Spleen (tissue), 11 donors: Measurements from ENCODE around the gene IRGQ. TPM values are rescaled to one million over a fixed set of nuclear protein-coding genes. Genes with fewer than 3 reads are reported as not detected.

Source experiments
- DNase-seq: peaks from one replicate; pipeline ENCODE4 v3.0.0-alpha.2; 2020
- H3K27ac ChIP-seq, 8 donors: fragments of 200-600 bp; sonication (generic) in 7 of 8; 1 replicate in 4 of 8; 2 replicates in 4 of 8; pipeline versions ENCODE4 v1.5.0 to v1.8.0; 2016 to 2021; ENCODE audit warnings: inconsistent platforms in 4 of 8, mild to moderate bottlenecking in 4 of 8, moderate library complexity in 1 of 8
- H3K27me3 ChIP-seq, 7 donors: fragments of 200-600 bp; sonication (generic) in 6 of 7; replicated peaks in 1 of 7; 1 replicate in 4 of 7; 2 replicates in 3 of 7; pipeline versions ENCODE4 v1.5.0 to v1.8.0; 2016 to 2021; ENCODE audit warnings: inconsistent platforms in 3 of 7, mild to moderate bottlenecking in 1 of 7
- H3K36me3 ChIP-seq, 6 donors: fragments of 200-600 bp; sonication (generic) in 5 of 6; 1 replicate in 4 of 6; 2 replicates in 2 of 6; pipeline versions ENCODE4 v1.5.0 to v1.8.0; 2016 to 2021; ENCODE audit warnings: inconsistent platforms in 2 of 6
- H3K4me1 ChIP-seq, 6 donors: fragments of 200-600 bp; sonication (generic) in 5 of 6; 1 replicate in 3 of 6; 2 replicates in 3 of 6; pipeline versions ENCODE4 v1.5.0 to v1.8.0; 2016 to 2021; ENCODE audit warnings: inconsistent platforms in 3 of 6
- H3K4me3 ChIP-seq, 8 donors: fragments of 200-600 bp; sonication (generic) in 7 of 8; 1 replicate in 4 of 8; 2 replicates in 4 of 8; pipeline versions ENCODE4 v1.5.0 to v1.8.0; 2016 to 2021; ENCODE audit warnings: inconsistent platforms in 4 of 8, mild to moderate bottlenecking in 4 of 8, moderate library complexity in 2 of 8
- H3K9me3 ChIP-seq, 8 donors: fragments of 200-600 bp; sonication (generic) in 7 of 8; 1 replicate in 4 of 8; 2 replicates in 4 of 8; pipeline versions ENCODE4 v1.5.0 to v1.8.0; 2016 to 2021; ENCODE audit warnings: inconsistent platforms in 4 of 8
- CTCF ChIP-seq, 11 experiments: fragments of 200-600 bp in 7 of 11; fragments of 450-650 bp in 4 of 11; sonication (generic) in 4 of 11; IDR thresholded peaks in 8 of 11; conservative IDR thresholded peaks in 3 of 11; 1 replicate in 7 of 11; 2 replicates in 4 of 11; pipeline versions ENCODE4 v1.4.0 to v1.8.0; 2016 to 2021; ENCODE audit warnings: antibody characterized with exemption in 11 of 11, inconsistent platforms in 4 of 11, mild to moderate bottlenecking in 1 of 11
- POLR2A ChIP-seq, 3 donors: fragments of 450-650 bp; IDR thresholded peaks; one replicate each; pipeline ENCODE4 v1.5.1; 2017; ENCODE audit warnings: antibody characterized with exemption in 3 of 3, mild to moderate bottlenecking in 1 of 3
- POLR2AphosphoS5 ChIP-seq, 3 donors: sonication (generic); formaldehyde crosslinking; IDR thresholded peaks; one replicate each; pipeline ENCODE4 v1.5.1; 2017; ENCODE audit warnings: antibody characterized with exemption in 3 of 3
- WGBS, 5 donors: extraction: QIAGEN DNeasy Blood & Tissue Kit in 3 of 5; methylation state at CpG; one replicate each; pipeline versions ENCODE4 v1.1.5 to v1.1.7; 2013 to 2018; 5-methylcytosine and 5-hydroxymethylcytosine counted together
- intact Hi-C: fragments of 100-400 bp; cut with DNase I; formaldehyde crosslinking; loops from one replicate; pipeline ENCODE4 v1.15.0; 2023; ENCODE audit warnings: low total_unique reads
- polyA plus RNA-seq, 3 donors: library from polyadenylated mRNA; stranded (reverse); fragments of 200-250 nt; gene quantifications; one replicate each; pipeline ENCODE4 v1.2.1, GENCODE V29; 2013
- total RNA-seq, 7 donors: library from RNA; depleted of rRNA in 3 of 7; stranded (reverse); fragments of >200 nt in 3 of 7; fragmentation: NEBNext Ultra II Directional in 4 of 7; extraction: Animal tissue kit (Norgen Biotek cat#: 25700) in 4 of 7; gene quantifications; one replicate each; pipeline versions ENCODE4 v1.1.0 to v1.2.1, GENCODE V29; 2016 to 2021
- donor health status: healthy with polysubstance abuse.
- donor health status: DM: no; HTN: no; CAD: no; lungs with moderate emphysema.
- donor health status: DM: no; HTN: no; CAD: no.
- donor health status: Bipolar disorder and iron deficiency.
- donor health status: healthy.
- donor health status: DM: no; HTN: no; CAD: no.
- donor health status: DM: yes; HTN: yes; CAD: no.

IRGQ gene
- total and polyA plus RNA-seq, 10 donors = 3.1 to 25.9 (median 17.6) TPM

GRCh38 chr19:43598445-43599240 lies 2.7 kb upstream of the IRGQ start:
- WGBS, 5 donors = 95 to 97% (median 95%) methylated on average over 19 of the region's 19 CpGs
- H3K36me3 ChIP-seq = peaks cover 0 to 59% (median 21%) of the 10 kb centered on the region in 6 donors
- H3K4me1 ChIP-seq = peaks cover 24 to 51% (median 41%) of the 10 kb centered on the region in 6 donors
- H3K4me3 ChIP-seq = no peak overlapping the region
- DNase-seq = no peak
- TF ChIP-seq POLR2AphosphoS5 (IDR thresholded peaks at IDR 0.05) = no peak
- H3K9me3 ChIP-seq = no peaks in the 10 kb centered on the region
- intact Hi-C loops = no loop called here
- peak overlapping the region in 2 of 8 donors; percentile 98 for H3K27ac ChIP-seq
- no peaks in the 10 kb centered on the region for H3K27me3 ChIP-seq

- no peaks in the 10 kb centered on the region for H3K9me3 ChIP-seq
- 26 to 41% (median 29%) methylated on average over 5 of the region's 5 CpGs for WGBS, 5 donors
- peaks cover 24 to 58% (median 46%) of the 10 kb centered on the region in 6 donors for H3K4me1 ChIP-seq
- intact Hi-C loops = no loop called here
- peak overlapping the region in 2 of 8 donors; percentile 60 to 83 for H3K4me3 ChIP-seq
- TF ChIP-seq POLR2A (IDR thresholded peaks at IDR 0.05) = no peak
- TF ChIP-seq CTCF (IDR thresholded peaks at IDR 0.05 in 8 of 11, conservative IDR thresholded peaks at IDR 0.05 in 3 of 11) = no peak
- TF ChIP-seq POLR2AphosphoS5 (IDR thresholded peaks at IDR 0.05) = no peak
- H3K27me3 ChIP-seq = no peaks in the 10 kb centered on the region
- H3K36me3 ChIP-seq = peaks cover 0 to 64% (median 27%) of the 10 kb centered on the region in 6 donors
- DNase-seq = no peak
- H3K27ac ChIP-seq = peak overlapping the region in 3 of 8 donors; percentile 96 to 98 (median 98)
Observed at GRCh38 chr19:43597876-43598275, 1.9 kb upstream of the IRGQ start.

GRCh38 chr19:43596842-43597461 lies 1.0 kb upstream of the IRGQ start:
- intact Hi-C loops = no loop called here
- no peak for DNase-seq
- WGBS, 5 donors = 13 to 32% (median 23%) methylated on average over 5 to 7 of the region's 7 CpGs
- peaks cover 24 to 60% (median 46%) of the 10 kb centered on the region in 6 donors for H3K4me1 ChIP-seq
- H3K4me3 ChIP-seq = peak overlapping the region; percentile 50 to 83 (median 68)
- TF ChIP-seq CTCF (IDR thresholded peaks at IDR 0.05 in 8 of 11, conservative IDR thresholded peaks at IDR 0.05 in 3 of 11) (no peak), POLR2A (IDR thresholded peaks at IDR 0.05) (no peak), POLR2AphosphoS5 (IDR thresholded peaks at IDR 0.05) (no peak)
- H3K27ac ChIP-seq = peak overlapping the region; percentile 92 to 98 (median 97)
- H3K9me3 ChIP-seq = no peaks in the 10 kb centered on the region
- peaks cover 0 to 64% (median 36%) of the 10 kb centered on the region in 6 donors for H3K36me3 ChIP-seq
- H3K27me3 ChIP-seq = no peaks in the 10 kb centered on the region

- Histone ChIP-seq H3K27ac (peak overlapping the region; percentile 80 to 98 (median 97)), H3K27me3 (no peaks in the 10 kb centered on the region), H3K4me1 (peaks cover 24 to 61% (median 46%) of the 10 kb centered on the region in 6 donors), H3K9me3 (no peaks in the 10 kb centered on the region), H3K4me3 (peak overlapping the region; percentile 47 to 83 (median 68)), H3K36me3 (peaks cover 0 to 64% (median 43%) of the 10 kb centered on the region in 6 donors)
- peak; percentile 83 for DNase-seq
- no peak for TF ChIP-seq POLR2AphosphoS5 (IDR thresholded peaks at IDR 0.05)
- no peak for TF ChIP-seq CTCF (IDR thresholded peaks at IDR 0.05 in 8 of 11, conservative IDR thresholded peaks at IDR 0.05 in 3 of 11)
- no peak for TF ChIP-seq POLR2A (IDR thresholded peaks at IDR 0.05)
- WGBS, 5 donors = 1% methylated on average over 18 of the region's 18 CpGs
- intact Hi-C loops = no loop called here
Observed at GRCh38 chr19:43595605-43595998, 332 bp downstream of the IRGQ start.
